ENCODE measurements around the gene TIMM17B. TPM values are rescaled to one million over a fixed set of nuclear protein-coding genes. Genes with fewer than 3 reads are reported as not detected.

The TIMM17B gene
- total RNA-seq, 1 experiment from 2014 or later = 67.2 TPM

GRCh38 chrX:48918643-48919340 is 21.2 kb upstream of the TIMM17B start, which contains the start of gene PIM2:
TSS of gene PIM2 (minus strand) at chrX:48919024. CDS start at chrX:48918834, 190 bp downstream.
- no peak for DNase-seq (ENCODE audit: low spot score)

GRCh38 chrX:48918301-48918642 is 20.7 kb upstream of the TIMM17B start:
- no peak for DNase-seq (ENCODE audit: low spot score)

GRCh38 chrX:48917139-48918001 is 19.8 kb upstream of the TIMM17B start:
- peak; percentile 89 for DNase-seq (ENCODE audit: low spot score)

GRCh38 chrX:48914593-48915493 is 17.3 kb upstream of the TIMM17B start:
- no peak for DNase-seq (ENCODE audit: low spot score)

- DNase-seq (ENCODE audit: low spot score) = no peak
Observed at GRCh38 chrX:48913605-48914366, 16.2 kb upstream of the TIMM17B start.

GRCh38 chrX:48911412-48912182 is 14.0 kb upstream of the TIMM17B start, which contains the start of gene SLC35A2:
TSS of gene SLC35A2 (minus strand) at chrX:48911646. CDS start at chrX:48911636, 10 bp downstream.
- peak; percentile 74 for DNase-seq (ENCODE audit: low spot score)

GRCh38 chrX:48910926-48911411 is 13.4 kb upstream of the TIMM17B start:
- DNase-seq (ENCODE audit: low spot score) = no peak

GRCh38 chrX:48909703-48910294 is 12.2 kb upstream of the TIMM17B start:
- DNase-seq (ENCODE audit: low spot score) = no peak

- DNase-seq (ENCODE audit: low spot score) = no peak
Observed at GRCh38 chrX:48908600-48908999, 11.0 kb upstream of the TIMM17B start.

GRCh38 chrX:48905090-48905790 is 7.7 kb upstream of the TIMM17B start:
- DNase-seq (ENCODE audit: low spot score) = no peak

GRCh38 chrX:48904626-48905025 is 7.1 kb upstream of the TIMM17B start:
- DNase-seq (ENCODE audit: low spot score) = no peak

- DNase-seq (ENCODE audit: low spot score) = no peak
Observed at GRCh38 chrX:48904180-48904579, 6.6 kb upstream of the TIMM17B start.

GRCh38 chrX:48903290-48903689 is 5.7 kb upstream of the TIMM17B start:
- DNase-seq (ENCODE audit: low spot score) = no peak

- DNase-seq (ENCODE audit: low spot score) = no peak
Observed at GRCh38 chrX:48902776-48903175, 5.2 kb upstream of the TIMM17B start.

GRCh38 chrX:48902135-48902534 is 4.6 kb upstream of the TIMM17B start:
- no peak for DNase-seq (ENCODE audit: low spot score)

GRCh38 chrX:48901069-48901468 is 3.5 kb upstream of the TIMM17B start:
- no peak for DNase-seq (ENCODE audit: low spot score)

GRCh38 chrX:48899078-48899410 is 1.5 kb upstream of the TIMM17B start:
- no peak for DNase-seq (ENCODE audit: low spot score)

GRCh38 chrX:48897157-48897624 is 377 bp downstream of the TIMM17B start:
- DNase-seq (ENCODE audit: low spot score) = peak; percentile 69

GRCh38 chrX:48896611-48897011 is 957 bp downstream of the TIMM17B start:
- DNase-seq (ENCODE audit: low spot score) = no peak
